Measurements from ENCODE around the gene PTPRE. TPM values are rescaled to one million over a fixed set of nuclear protein-coding genes. Genes with fewer than 3 reads are reported as not detected.

Gene PTPRE
- total and polyA plus RNA-seq, 10 of the 15 experiments (the other 5 are each of a cell fraction or from before 2014, with no cell fraction given): 2.9 to 7.6 (median 5.8) TPM

DNA sequence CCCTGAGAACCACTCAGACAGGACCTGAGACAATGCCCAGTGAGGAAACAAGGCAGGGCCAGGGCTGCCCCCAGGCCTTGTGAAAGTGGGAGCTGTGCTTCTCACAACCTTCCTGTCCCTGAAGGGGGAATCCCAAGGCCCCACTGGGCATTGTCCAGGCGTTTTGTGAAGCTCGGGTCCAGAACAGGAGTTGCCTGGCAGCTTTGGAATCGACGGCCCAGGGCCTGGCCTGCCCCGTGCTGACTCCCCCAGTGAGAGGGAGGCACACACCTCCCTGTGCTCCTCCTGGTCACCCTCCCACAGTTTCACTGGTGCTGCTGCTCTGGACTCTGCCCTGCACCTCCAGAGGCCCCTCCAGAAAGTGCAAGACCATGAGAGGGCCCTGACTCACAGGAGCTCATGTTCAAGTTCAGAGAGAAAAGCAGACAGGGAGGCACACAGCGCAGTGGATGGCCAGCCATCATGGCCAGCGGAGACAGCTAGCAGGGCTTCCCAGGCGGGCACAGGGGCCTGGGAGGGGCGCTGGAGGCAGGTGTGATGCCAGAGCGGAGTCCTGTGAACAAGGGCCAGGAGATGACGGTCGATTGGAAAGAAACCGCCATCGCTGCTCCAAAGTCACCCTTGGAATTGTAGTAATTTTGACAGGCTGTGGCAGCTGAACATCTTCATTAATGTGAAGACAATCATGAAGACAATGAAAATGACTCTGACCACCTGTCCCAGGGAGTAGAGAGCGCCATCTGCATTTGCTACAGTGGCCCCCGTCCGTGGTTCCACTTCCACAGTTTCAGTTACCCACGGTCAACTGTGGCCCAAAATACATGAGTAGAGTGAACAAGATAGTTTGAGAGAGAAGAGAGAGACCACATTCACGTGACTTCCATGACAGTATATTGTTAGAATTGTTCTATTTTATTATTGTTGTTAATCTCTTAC lies 115.6 kb downstream of the PTPRE start:
- Histone ChIP-seq H3K27ac (ENCODE audit: control insufficient read depth, insufficient read depth) (no peak overlapping the region), H3K4me2 (ENCODE audit: control insufficient read depth, insufficient read depth) (no peak overlapping the region), H3K36me3 (ENCODE audit: control insufficient read depth in 2 of 2, insufficient read depth in 2 of 2, low read length in 1 of 2) (no peaks in the 10 kb centered on the region), H2AFZ (ENCODE audit: control insufficient read depth, low read depth, low read length) (no peak overlapping the region), H4K20me1 (ENCODE audit: control insufficient read depth, insufficient read depth) (no peaks in the 10 kb centered on the region), H3K4me1 (ENCODE audit: control insufficient read depth, insufficient read depth, low read length) (no peaks in the 10 kb centered on the region), H3K27me3 (replicated peaks in 1 of 2; ENCODE audit: control insufficient read depth in 2 of 2, insufficient read depth in 2 of 2, low read length in 1 of 2) (peaks cover 2 to 3% of the 10 kb centered on the region in 2 experiments; a peak in 2 of 4 replicates), H3K9ac (ENCODE audit: control insufficient read depth, insufficient read depth, low read length) (no peak overlapping the region), H3K4me3 (no peak overlapping the region), H3K79me2 (ENCODE audit: control insufficient read depth, insufficient read depth, low read length) (no peaks in the 10 kb centered on the region), H3K9me3 (replicated peaks; ENCODE audit: control insufficient read depth, insufficient read depth, low read length) (no peaks in the 10 kb centered on the region)
- no TSS peak for BruUV-seq (replicated peaks)
- FAIRE-seq: no peak
- no peak for ATAC-seq
- 35% methylated on average over 19 of the region's 19 CpGs for WGBS (ENCODE audit: insufficient coverage, insufficient replicate concordance, low lambda C conversion rate, missing lambda C conversion rate)
- ChIA-PET POLR2A (no interaction called here), CTCF (no interaction called here), SMC1A (ENCODE audit: uncharacterized antibody, unreplicated experiment) (no interaction called here), RAD21 (ENCODE audit: unreplicated experiment) (no interaction called here)
- no peak for TF ChIP-seq HCFC1 (IDR thresholded peaks at IDR 0.05; ENCODE audit: low read length)
- no peak for TF ChIP-seq POU2F2 (IDR thresholded peaks at IDR 0.05; ENCODE audit: borderline replicate concordance, low read depth, low read length)
- TF ChIP-seq GABPA (IDR thresholded peaks at IDR 0.05; ENCODE audit: low read depth): no peak
- TF ChIP-seq, protein P1, sequence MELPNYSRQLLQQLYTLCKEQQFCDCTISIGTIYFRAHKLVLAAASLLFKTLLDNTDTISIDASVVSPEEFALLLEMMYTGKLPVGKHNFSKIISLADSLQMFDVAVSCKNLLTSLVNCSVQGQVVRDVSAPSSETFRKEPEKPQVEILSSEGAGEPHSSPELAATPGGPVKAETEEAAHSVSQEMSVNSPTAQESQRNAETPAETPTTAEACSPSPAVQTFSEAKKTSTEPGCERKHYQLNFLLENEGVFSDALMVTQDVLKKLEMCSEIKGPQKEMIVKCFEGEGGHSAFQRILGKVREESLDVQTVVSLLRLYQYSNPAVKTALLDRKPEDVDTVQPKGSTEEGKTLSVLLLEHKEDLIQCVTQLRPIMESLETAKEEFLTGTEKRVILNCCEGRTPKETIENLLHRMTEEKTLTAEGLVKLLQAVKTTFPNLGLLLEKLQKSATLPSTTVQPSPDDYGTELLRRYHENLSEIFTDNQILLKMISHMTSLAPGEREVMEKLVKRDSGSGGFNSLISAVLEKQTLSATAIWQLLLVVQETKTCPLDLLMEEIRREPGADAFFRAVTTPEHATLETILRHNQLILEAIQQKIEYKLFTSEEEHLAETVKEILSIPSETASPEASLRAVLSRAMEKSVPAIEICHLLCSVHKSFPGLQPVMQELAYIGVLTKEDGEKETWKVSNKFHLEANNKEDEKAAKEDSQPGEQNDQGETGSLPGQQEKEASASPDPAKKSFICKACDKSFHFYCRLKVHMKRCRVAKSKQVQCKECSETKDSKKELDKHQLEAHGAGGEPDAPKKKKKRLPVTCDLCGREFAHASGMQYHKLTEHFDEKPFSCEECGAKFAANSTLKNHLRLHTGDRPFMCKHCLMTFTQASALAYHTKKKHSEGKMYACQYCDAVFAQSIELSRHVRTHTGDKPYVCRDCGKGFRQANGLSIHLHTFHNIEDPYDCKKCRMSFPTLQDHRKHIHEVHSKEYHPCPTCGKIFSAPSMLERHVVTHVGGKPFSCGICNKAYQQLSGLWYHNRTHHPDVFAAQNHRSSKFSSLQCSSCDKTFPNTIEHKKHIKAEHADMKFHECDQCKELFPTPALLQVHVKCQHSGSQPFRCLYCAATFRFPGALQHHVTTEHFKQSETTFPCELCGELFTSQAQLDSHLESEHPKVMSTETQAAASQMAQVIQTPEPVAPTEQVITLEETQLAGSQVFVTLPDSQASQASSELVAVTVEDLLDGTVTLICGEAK (IDR thresholded peaks at IDR 0.05; ENCODE audit: borderline replicate concordance): no peak
- no peak for TF ChIP-seq STAT1 (conservative IDR thresholded peaks at IDR 0.05)
- TF ChIP-seq, protein P2, sequence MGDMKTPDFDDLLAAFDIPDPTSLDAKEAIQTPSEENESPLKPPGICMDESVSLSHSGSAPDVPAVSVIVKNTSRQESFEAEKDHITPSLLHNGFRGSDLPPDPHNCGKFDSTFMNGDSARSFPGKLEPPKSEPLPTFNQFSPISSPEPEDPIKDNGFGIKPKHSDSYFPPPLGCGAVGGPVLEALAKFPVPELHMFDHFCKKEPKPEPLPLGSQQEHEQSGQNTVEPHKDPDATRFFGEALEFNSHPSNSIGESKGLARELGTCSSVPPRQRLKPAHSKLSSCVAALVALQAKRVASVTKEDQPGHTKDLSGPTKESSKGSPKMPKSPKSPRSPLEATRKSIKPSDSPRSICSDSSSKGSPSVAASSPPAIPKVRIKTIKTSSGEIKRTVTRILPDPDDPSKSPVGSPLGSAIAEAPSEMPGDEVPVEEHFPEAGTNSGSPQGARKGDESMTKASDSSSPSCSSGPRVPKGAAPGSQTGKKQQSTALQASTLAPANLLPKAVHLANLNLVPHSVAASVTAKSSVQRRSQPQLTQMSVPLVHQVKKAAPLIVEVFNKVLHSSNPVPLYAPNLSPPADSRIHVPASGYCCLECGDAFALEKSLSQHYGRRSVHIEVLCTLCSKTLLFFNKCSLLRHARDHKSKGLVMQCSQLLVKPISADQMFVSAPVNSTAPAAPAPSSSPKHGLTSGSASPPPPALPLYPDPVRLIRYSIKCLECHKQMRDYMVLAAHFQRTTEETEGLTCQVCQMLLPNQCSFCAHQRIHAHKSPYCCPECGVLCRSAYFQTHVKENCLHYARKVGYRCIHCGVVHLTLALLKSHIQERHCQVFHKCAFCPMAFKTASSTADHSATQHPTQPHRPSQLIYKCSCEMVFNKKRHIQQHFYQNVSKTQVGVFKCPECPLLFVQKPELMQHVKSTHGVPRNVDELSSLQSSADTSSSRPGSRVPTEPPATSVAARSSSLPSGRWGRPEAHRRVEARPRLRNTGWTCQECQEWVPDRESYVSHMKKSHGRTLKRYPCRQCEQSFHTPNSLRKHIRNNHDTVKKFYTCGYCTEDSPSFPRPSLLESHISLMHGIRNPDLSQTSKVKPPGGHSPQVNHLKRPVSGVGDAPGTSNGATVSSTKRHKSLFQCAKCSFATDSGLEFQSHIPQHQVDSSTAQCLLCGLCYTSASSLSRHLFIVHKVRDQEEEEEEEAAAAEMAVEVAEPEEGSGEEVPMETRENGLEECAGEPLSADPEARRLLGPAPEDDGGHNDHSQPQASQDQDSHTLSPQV (IDR thresholded peaks at IDR 0.05): no peak
- TF ChIP-seq KDM1A (IDR thresholded peaks at IDR 0.05; ENCODE audit: borderline replicate concordance): no peak
- TF ChIP-seq NR2C2 (IDR thresholded peaks at IDR 0.05; ENCODE audit: borderline replicate concordance, control insufficient read depth, insufficient read length, low read depth): no peak
- TF ChIP-seq YY1 (IDR thresholded peaks at IDR 0.05; ENCODE audit: low read depth, low read length): no peak
- no peak for TF ChIP-seq CBFB (IDR thresholded peaks at IDR 0.05; ENCODE audit: low read depth)
- TF ChIP-seq EP300 (IDR thresholded peaks at IDR 0.05; ENCODE audit: borderline replicate concordance in 1 of 2, control insufficient read depth in 1 of 2, low read depth in 2 of 2, low read length in 2 of 2): no peak
- TF ChIP-seq LARP7 (IDR thresholded peaks at IDR 0.05): no peak
- TF ChIP-seq CBX3 (IDR thresholded peaks at IDR 0.05; ENCODE audit: borderline replicate concordance, low read depth): no peak
- TF ChIP-seq BMI1 (IDR thresholded peaks at IDR 0.05; ENCODE audit: borderline replicate concordance): no peak
- TF ChIP-seq RFX5 (IDR thresholded peaks at IDR 0.05; ENCODE audit: low read depth, low read length): no peak
- TF ChIP-seq KAT2A (conservative IDR thresholded peaks at IDR 0.05; ENCODE audit: control insufficient read depth, low read depth, low read length): no peak
- intact Hi-C loops (cut with micrococcal nuclease; ENCODE audit: unreplicated experiment): no loop called here
- in situ Hi-C loops (cut with MboI): no loop called here
- DNase-seq (ENCODE audit: low read depth, low spot score): no peak
